Measurements from ENCODE around the gene COTL1.

- no peak for TF ChIP-seq RARB (CRISPR knock-in tag; IDR thresholded peaks at IDR 0.05)
- no peak for TF ChIP-seq CREB5 (CRISPR knock-in tag; IDR thresholded peaks at IDR 0.05; ENCODE audit: low read depth)
- TF ChIP-seq GLIS3 (CRISPR knock-in tag; IDR thresholded peaks at IDR 0.05): no peak
- no peak for TF ChIP-seq PATZ1 (CRISPR knock-in tag; IDR thresholded peaks at IDR 0.05; ENCODE audit: borderline replicate concordance)
- TF ChIP-seq ZC3H10 (CRISPR knock-in tag; IDR thresholded peaks at IDR 0.05): no peak
- TF ChIP-seq PPARA (CRISPR knock-in tag; IDR thresholded peaks at IDR 0.05; ENCODE audit: borderline replicate concordance): no peak
- TF ChIP-seq ARNTL (CRISPR knock-in tag; IDR thresholded peaks at IDR 0.05; ENCODE audit: borderline replicate concordance, low read depth): no peak
- no peak for TF ChIP-seq OSR1 (CRISPR knock-in tag; IDR thresholded peaks at IDR 0.05)
- no peak for TF ChIP-seq ESRRG (CRISPR knock-in tag; IDR thresholded peaks at IDR 0.05)
- no peak for TF ChIP-seq SNAI2 (CRISPR knock-in tag; IDR thresholded peaks at IDR 0.05)
- no peak for TF ChIP-seq TOX (CRISPR knock-in tag; IDR thresholded peaks at IDR 0.05; ENCODE audit: borderline replicate concordance)
Observed at GRCh38 chr16:84541999-84542817, 75.7 kb downstream of the COTL1 start.

Data from SK-N-SH treated with all-trans-retinoic acid at 6 μM for 48 hours (cell line).